ENCODE results near the gene LAMB4. TPM values are rescaled to one million over a fixed set of nuclear protein-coding genes. Genes with fewer than 3 reads are reported as not detected.

LAMB4 gene
- total and polyA plus RNA-seq, 3 experiments from 2014 or later = not detected

DNA sequence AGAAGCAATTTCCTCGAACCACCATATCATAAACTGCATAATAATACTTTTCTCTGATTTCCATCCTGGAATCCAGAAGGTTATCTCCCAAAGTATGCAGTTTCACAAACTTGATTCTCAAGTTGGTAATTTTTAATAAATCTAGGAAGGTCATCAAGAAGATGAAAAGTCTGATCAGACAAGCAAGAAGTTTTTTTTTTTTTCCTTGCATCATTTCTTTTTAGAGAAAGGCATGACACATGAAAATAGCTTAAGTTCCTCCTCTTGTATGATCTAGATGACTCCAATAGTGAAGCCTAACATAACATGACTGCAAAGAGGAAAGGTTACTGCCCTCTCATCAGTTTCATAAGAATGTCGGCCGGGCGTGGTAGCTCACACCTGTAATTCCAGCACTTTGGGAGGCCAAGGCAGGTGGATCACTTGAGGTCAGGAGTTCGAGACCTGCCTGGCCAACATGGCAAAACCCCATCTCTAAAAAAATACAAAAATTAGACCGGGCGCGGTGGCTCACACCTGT is 149.4 kb downstream of the LAMB4 start:
- DNase-seq = no peak
- Histone ChIP-seq H3K4me1 (ENCODE audit: insufficient read depth, low read length) (no peaks in the 10 kb centered on the region), H3K36me3 (ENCODE audit: insufficient read depth, low read length) (no peaks in the 10 kb centered on the region), H3K4me3 (ENCODE audit: low read length) (no peak overlapping the region), H3K9me3 (ENCODE audit: low read length) (no peaks in the 10 kb centered on the region), H3K27me3 (ENCODE audit: insufficient read depth, low read length, poor library complexity, severe bottlenecking) (no peaks in the 10 kb centered on the region), H3K27ac (ENCODE audit: low read depth, low read length) (no peak overlapping the region)
- H3K9me3 Mint-ChIP-seq = peaks cover 0 to 3% (median 0%) of the 10 kb centered on the region in 5 donors
- no peaks in the 10 kb centered on the region for H3K36me3 Mint-ChIP-seq
- peaks cover 12 to 15% of the 10 kb centered on the region in 2 donors for H3K27me3 Mint-ChIP-seq
- no peak overlapping the region for H3K4me3 Mint-ChIP-seq
- no peaks in the 10 kb centered on the region for H3K4me1 Mint-ChIP-seq
- no peak overlapping the region for H3K27ac Mint-ChIP-seq
- POLR2A ChIA-PET = no interaction called here
- CTCF ChIA-PET = no interaction called here

GRCh38 chr7:107980171-107980570 is 150.0 kb downstream of the LAMB4 start:
- no peaks in the 10 kb centered on the region for H3K4me1 ChIP-seq (ENCODE audit: insufficient read depth, low read length)
- CTCF ChIA-PET = no interaction called here
- H3K27ac ChIP-seq (ENCODE audit: low read depth, low read length) = no peak overlapping the region
- H3K27me3 ChIP-seq (ENCODE audit: insufficient read depth, low read length, poor library complexity, severe bottlenecking) = no peaks in the 10 kb centered on the region
- H3K36me3 ChIP-seq (ENCODE audit: insufficient read depth, low read length) = no peaks in the 10 kb centered on the region
- peaks cover 12 to 18% of the 10 kb centered on the region in 2 donors for H3K27me3 Mint-ChIP-seq
- no peak overlapping the region for H3K27ac Mint-ChIP-seq
- POLR2A ChIA-PET = no interaction called here
- H3K4me3 Mint-ChIP-seq = no peak overlapping the region
- no peak for DNase-seq
- peaks cover 0 to 3% (median 0%) of the 10 kb centered on the region in 5 donors for H3K9me3 Mint-ChIP-seq
- H3K36me3 Mint-ChIP-seq = no peaks in the 10 kb centered on the region
- no peaks in the 10 kb centered on the region for H3K9me3 ChIP-seq (ENCODE audit: low read length)
- no peaks in the 10 kb centered on the region for H3K4me1 Mint-ChIP-seq
- H3K4me3 ChIP-seq (ENCODE audit: low read length) = no peak overlapping the region

- POLR2A ChIA-PET = no interaction called here
- no peak overlapping the region for H3K27ac ChIP-seq (ENCODE audit: low read depth, low read length)
Observed at GRCh38 chr7:107978815-107979408, 151.2 kb downstream of the LAMB4 start.

DNA sequence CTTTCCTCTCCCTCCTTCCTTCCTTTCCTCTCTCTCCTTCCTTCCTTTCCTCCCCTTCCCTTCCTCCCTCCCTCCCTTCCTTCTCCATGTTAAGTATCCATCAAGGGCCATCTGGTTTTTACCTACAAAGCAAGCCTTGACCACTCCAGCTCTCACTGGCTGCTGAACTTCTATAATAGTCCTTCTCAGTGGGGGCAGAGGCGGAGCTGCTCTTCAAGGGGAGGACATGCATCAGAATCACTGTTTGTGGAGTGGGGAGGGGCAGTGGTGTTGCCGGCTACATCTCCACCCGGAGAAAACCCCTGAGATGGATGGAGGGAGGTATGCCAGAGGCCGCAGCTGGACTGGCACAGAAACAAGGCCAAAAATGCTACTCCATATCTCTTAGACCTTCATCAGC is 153.1 kb downstream of the LAMB4 start:
- no peak overlapping the region for H3K27ac ChIP-seq (ENCODE audit: low read depth, low read length)
- peaks cover 0 to 3% (median 0%) of the 10 kb centered on the region in 5 donors for H3K9me3 Mint-ChIP-seq
- H3K4me3 Mint-ChIP-seq = no peak overlapping the region
- no peaks in the 10 kb centered on the region for H3K4me1 ChIP-seq (ENCODE audit: insufficient read depth, low read length)
- H3K36me3 ChIP-seq (ENCODE audit: insufficient read depth, low read length) = no peaks in the 10 kb centered on the region
- DNase-seq = no peak
- H3K4me3 ChIP-seq (ENCODE audit: low read length) = no peak overlapping the region
- H3K9me3 ChIP-seq (ENCODE audit: low read length) = no peaks in the 10 kb centered on the region
- H3K36me3 Mint-ChIP-seq = no peaks in the 10 kb centered on the region
- POLR2A ChIA-PET = no interaction called here
- no peak overlapping the region for H3K27ac Mint-ChIP-seq
- H3K4me1 Mint-ChIP-seq = no peaks in the 10 kb centered on the region
- CTCF ChIA-PET = no interaction called here
- no peaks in the 10 kb centered on the region for H3K27me3 ChIP-seq (ENCODE audit: insufficient read depth, low read length, poor library complexity, severe bottlenecking)
- peaks cover 8 to 18% of the 10 kb centered on the region in 2 donors for H3K27me3 Mint-ChIP-seq

More at GRCh38 chr7:107978815-107979408, 151.2 kb downstream of the LAMB4 start:
- Histone ChIP-seq H3K4me1 (ENCODE audit: insufficient read depth, low read length) (no peaks in the 10 kb centered on the region), H3K9me3 (ENCODE audit: low read length) (no peaks in the 10 kb centered on the region), H3K27me3 (ENCODE audit: insufficient read depth, low read length, poor library complexity, severe bottlenecking) (no peaks in the 10 kb centered on the region), H3K4me3 (ENCODE audit: low read length) (no peak overlapping the region), H3K36me3 (ENCODE audit: insufficient read depth, low read length) (no peaks in the 10 kb centered on the region)
- Mint-ChIP-seq H3K4me1 (no peaks in the 10 kb centered on the region), H3K36me3 (no peaks in the 10 kb centered on the region), H3K9me3 (peaks cover 0 to 3% (median 0%) of the 10 kb centered on the region in 5 donors), H3K27me3 (peaks cover 11% of the 10 kb centered on the region in 2 donors), H3K27ac (no peak overlapping the region), H3K4me3 (no peak overlapping the region)
- no peak for DNase-seq
- CTCF ChIA-PET = no interaction called here

DNA sequence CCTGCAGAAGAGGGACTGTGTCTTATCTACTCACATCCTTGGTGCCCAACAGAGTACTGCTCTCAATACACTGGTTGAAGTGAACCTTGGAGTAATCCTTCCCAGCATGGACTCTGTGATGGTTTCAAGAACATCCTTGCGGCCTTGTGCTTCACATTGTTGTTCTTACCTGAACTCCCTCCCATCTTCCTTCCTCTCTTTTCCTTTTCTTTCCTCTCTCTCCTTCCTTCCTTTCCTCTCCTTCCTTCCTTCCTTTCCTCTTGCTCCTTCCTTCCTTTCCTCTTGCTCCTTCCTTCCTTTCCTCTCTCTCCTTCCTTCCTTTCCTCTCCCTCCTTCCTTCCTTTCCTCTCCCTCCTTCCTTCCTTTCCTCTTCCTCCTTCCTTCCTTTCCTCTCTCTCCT is 153.5 kb downstream of the LAMB4 start:
- no peak overlapping the region for H3K27ac Mint-ChIP-seq
- Histone ChIP-seq H3K36me3 (ENCODE audit: insufficient read depth, low read length) (no peaks in the 10 kb centered on the region), H3K27ac (ENCODE audit: low read depth, low read length) (no peak overlapping the region), H3K9me3 (ENCODE audit: low read length) (no peaks in the 10 kb centered on the region), H3K4me1 (ENCODE audit: insufficient read depth, low read length) (no peaks in the 10 kb centered on the region), H3K27me3 (ENCODE audit: insufficient read depth, low read length, poor library complexity, severe bottlenecking) (no peaks in the 10 kb centered on the region), H3K4me3 (ENCODE audit: low read length) (no peak overlapping the region)
- no peaks in the 10 kb centered on the region for H3K36me3 Mint-ChIP-seq
- DNase-seq = no peak
- POLR2A ChIA-PET = no interaction called here
- no peaks in the 10 kb centered on the region for H3K4me1 Mint-ChIP-seq
- no peak overlapping the region for H3K4me3 Mint-ChIP-seq
- peaks cover 8 to 21% of the 10 kb centered on the region in 2 donors for H3K27me3 Mint-ChIP-seq
- CTCF ChIA-PET = no interaction called here
- peaks cover 0 to 3% (median 0%) of the 10 kb centered on the region in 5 donors for H3K9me3 Mint-ChIP-seq

GRCh38 chr7:107975394-107976013 is 154.7 kb downstream of the LAMB4 start:
- ChIA-PET POLR2A (no interaction called here), CTCF (no interaction called here)
- Mint-ChIP-seq H3K4me3 (no peak overlapping the region), H3K27ac (no peak overlapping the region), H3K9me3 (peaks cover 0 to 3% (median 0%) of the 10 kb centered on the region in 5 donors), H3K4me1 (no peaks in the 10 kb centered on the region), H3K27me3 (peaks cover 6 to 24% of the 10 kb centered on the region in 2 donors), H3K36me3 (no peaks in the 10 kb centered on the region)
- H3K4me3 ChIP-seq (ENCODE audit: low read length) = no peak overlapping the region
- no peak overlapping the region for H3K27ac ChIP-seq (ENCODE audit: low read depth, low read length)
- DNase-seq = no peak
- no peaks in the 10 kb centered on the region for H3K36me3 ChIP-seq (ENCODE audit: insufficient read depth, low read length)
- H3K9me3 ChIP-seq (ENCODE audit: low read length) = no peaks in the 10 kb centered on the region
- no peaks in the 10 kb centered on the region for H3K4me1 ChIP-seq (ENCODE audit: insufficient read depth, low read length)
- no peaks in the 10 kb centered on the region for H3K27me3 ChIP-seq (ENCODE audit: insufficient read depth, low read length, poor library complexity, severe bottlenecking)

DNA sequence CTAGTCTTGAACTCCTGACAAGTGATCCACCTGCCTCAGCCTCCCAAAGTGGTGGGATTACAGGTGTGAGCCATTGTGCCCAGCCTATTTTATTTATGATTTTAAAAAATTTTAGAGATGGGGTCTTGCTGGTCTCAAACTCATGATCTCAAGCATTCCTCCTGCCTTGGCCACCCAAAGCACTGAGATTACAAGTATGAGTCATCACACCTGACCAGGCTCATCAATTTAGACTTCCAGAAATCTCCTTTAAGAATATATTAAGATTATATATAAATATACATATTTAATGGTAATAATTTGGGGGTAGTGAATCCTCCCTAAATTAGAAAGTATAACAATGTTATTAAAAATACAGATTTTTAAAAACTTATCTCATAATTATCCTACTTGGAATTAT is 156.3 kb downstream of the LAMB4 start:
- no peak overlapping the region for H3K27ac Mint-ChIP-seq
- CTCF ChIA-PET = no interaction called here
- H3K4me1 Mint-ChIP-seq = no peaks in the 10 kb centered on the region
- no peaks in the 10 kb centered on the region for H3K27me3 ChIP-seq (ENCODE audit: insufficient read depth, low read length, poor library complexity, severe bottlenecking)
- no peak for DNase-seq
- POLR2A ChIA-PET = no interaction called here
- H3K4me3 ChIP-seq (ENCODE audit: low read length) = no peak overlapping the region
- H3K36me3 Mint-ChIP-seq = no peaks in the 10 kb centered on the region
- H3K9me3 Mint-ChIP-seq = peaks cover 0 to 3% (median 0%) of the 10 kb centered on the region in 5 donors
- no peaks in the 10 kb centered on the region for H3K4me1 ChIP-seq (ENCODE audit: insufficient read depth, low read length)
- no peaks in the 10 kb centered on the region for H3K36me3 ChIP-seq (ENCODE audit: insufficient read depth, low read length)
- H3K4me3 Mint-ChIP-seq = no peak overlapping the region
- peaks cover 9 to 28% of the 10 kb centered on the region in 2 donors for H3K27me3 Mint-ChIP-seq
- no peak overlapping the region for H3K27ac ChIP-seq (ENCODE audit: low read depth, low read length)
- H3K9me3 ChIP-seq (ENCODE audit: low read length) = no peaks in the 10 kb centered on the region
